Heart right ventricle (tissue), 16 donors: ENCODE data around the gene PCYOX1L. TPM values are rescaled to one million over a fixed set of nuclear protein-coding genes. Genes with fewer than 3 reads are reported as not detected.

Experiments
- ATAC-seq, 8 donors: fragments of 200-7000 bp; cut with Tn5 transposase; one replicate each; pipeline ENCODE4 v1.9.1; 2020; ENCODE audit warnings: mild to moderate bottlenecking in 8 of 8, moderate library complexity in 8 of 8, moderate number of reproducible peaks in 1 of 8
- DNase-seq, 2 donors: peaks; one replicate each; pipeline ENCODE4 v3.0.0-alpha.2; 2020
- H3K27ac ChIP-seq, 10 donors: fragments of 200-600 bp; sonication (generic) in 2 of 10; one replicate each; pipeline versions ENCODE4 v1.5.0 to v1.8.0; 2020 to 2022; ENCODE audit warnings: mild to moderate bottlenecking in 3 of 10
- H3K27me3 ChIP-seq, 7 donors: fragments of 200-600 bp; one replicate each; pipeline ENCODE4 v1.8.0; 2021 to 2022; ENCODE audit warnings: mild to moderate bottlenecking in 2 of 7
- H3K36me3 ChIP-seq, 9 donors: fragments of 200-600 bp; sonication (generic) in 1 of 9; one replicate each; pipeline versions ENCODE4 v1.5.0 to v1.8.0; 2020 to 2022; ENCODE audit warnings: mild to moderate bottlenecking in 2 of 9
- H3K4me1 ChIP-seq, 9 donors: fragments of 200-600 bp; sonication (generic) in 1 of 9; one replicate each; pipeline versions ENCODE4 v1.5.0 to v1.8.0; 2020 to 2022; ENCODE audit warnings: mild to moderate bottlenecking in 4 of 9
- H3K4me3 ChIP-seq, 10 donors: fragments of 200-600 bp; sonication (generic) in 2 of 10; one replicate each; pipeline versions ENCODE4 v1.5.0 to v1.8.0; 2020 to 2022; ENCODE audit warnings: mild to moderate bottlenecking in 7 of 10, moderate library complexity in 2 of 10
- H3K9me3 ChIP-seq, 11 donors: fragments of 200-600 bp in 10 of 11; sonication (generic) in 2 of 11; one replicate each; pipeline versions ENCODE4 v1.5.0 to v1.8.0; 2013 to 2022; ENCODE audit warnings: mild to moderate bottlenecking in 2 of 11, control low read depth in 1 of 11, moderate library complexity in 1 of 11
- WGBS, 2 donors: extraction: QIAGEN DNeasy Blood & Tissue Kit; methylation state at CpG; one replicate each; pipeline ENCODE4 v1.1.7; 2013; ENCODE audit warnings: inconsistent platforms in 1 of 2; 5-methylcytosine and 5-hydroxymethylcytosine counted together
- intact Hi-C, 10 donors: fragments of 100-400 bp; cut with DNase I; formaldehyde crosslinking; loops; one replicate each; pipeline versions ENCODE4 v1.11.1 to v1.14.2; 2022
- polyA plus RNA-seq, 2 donors: library from polyadenylated mRNA; stranded (reverse); fragments of 200-250 nt; gene quantifications; one replicate each; pipeline ENCODE4 v1.2.3, GENCODE V29; 2013
- total RNA-seq, 10 donors: library from RNA; stranded (reverse); fragmentation: NEBNext Ultra II Directional in 3 of 10; extraction: Animal tissue kit (Norgen Biotek cat#: 25700) in 3 of 10; gene quantifications; one replicate each; pipeline versions ENCODE4 v1.2.1 to v1.2.4, GENCODE V29; 2021 to 2023
- TF ChIP-seq, protein P1 (sequence below), 9 donors: fragments of 200-600 bp; sonication (generic) in 2 of 9; IDR thresholded peaks; one replicate each; pipeline versions ENCODE4 v1.5.0 to v1.8.0; 2021 to 2022; ENCODE audit warnings: antibody characterized with exemption in 9 of 9, mild to moderate bottlenecking in 5 of 9, moderate library complexity in 1 of 9
- donor health status: Arrhythmogenic right ventricular cardiomyopathy.
- donor health status: ischemic (EF 13 %, LVEDD 7.1; RV severe dilation, severe dysfunction).
- donor health status: healthy with polysubstance abuse.
- donor health status: DM: no; HTN: yes; CAD: no.
- donor health status: DM: no; HTN: no; CAD: no.
- donor health status: ischemic (EF 25% LVEDD 6.9; RV normal size, moderate dysfunction).
- donor health status: ischemic (EF 25% LVEDD 5.7; RV mildly dilated, moderate dysfunction).
- donor health status: healthy.
- donor health status: DM: yes; HTN: yes; CAD: no.
- donor health status: Ischemic cardiomyopathy.
- donor health status: ischemic (EF 35%, LVEDD 5.7; RV mildly dilated, moderate dysfunction).
- donor health status: nonischemic (EF 11% LVEDD 7.7; RV severe dilation, severe dysfunction).
- donor health status: DM: yes; HTN: yes; CAD: no.
- donor health status: PGD.
- donor health status: ischemic (EF 29% LVEDD 5.4; RV normal size, mild dysfunction).
- donor health status: nonischemic (EF 23%, LVEDD 6.1; RV moderate dilation, normal function).

Gene PCYOX1L
- total and polyA plus RNA-seq, 12 donors, result 2.6 to 6.2 (median 4.4) TPM

DNA sequence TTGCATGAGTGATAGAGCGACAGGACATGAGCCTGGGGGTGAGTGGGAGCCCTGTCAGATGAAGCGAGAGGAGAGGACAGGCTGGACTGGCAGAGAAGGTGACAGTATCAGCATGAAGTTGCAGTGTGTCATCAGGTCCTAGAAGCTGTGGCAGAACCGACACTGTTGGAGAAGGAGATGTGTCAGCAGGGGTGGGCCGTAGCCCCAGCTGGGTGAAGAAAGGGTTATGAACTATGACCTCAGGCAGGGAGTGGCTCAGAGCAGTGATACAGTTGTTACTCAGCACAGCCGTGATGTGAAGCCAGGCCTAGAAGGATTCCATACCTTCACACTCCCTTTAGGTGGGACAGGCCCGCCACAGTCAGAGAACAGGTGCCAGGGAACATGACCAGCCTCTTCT, 7.6 kb downstream of the PCYOX1L start:
- no peak for ATAC-seq

DNA sequence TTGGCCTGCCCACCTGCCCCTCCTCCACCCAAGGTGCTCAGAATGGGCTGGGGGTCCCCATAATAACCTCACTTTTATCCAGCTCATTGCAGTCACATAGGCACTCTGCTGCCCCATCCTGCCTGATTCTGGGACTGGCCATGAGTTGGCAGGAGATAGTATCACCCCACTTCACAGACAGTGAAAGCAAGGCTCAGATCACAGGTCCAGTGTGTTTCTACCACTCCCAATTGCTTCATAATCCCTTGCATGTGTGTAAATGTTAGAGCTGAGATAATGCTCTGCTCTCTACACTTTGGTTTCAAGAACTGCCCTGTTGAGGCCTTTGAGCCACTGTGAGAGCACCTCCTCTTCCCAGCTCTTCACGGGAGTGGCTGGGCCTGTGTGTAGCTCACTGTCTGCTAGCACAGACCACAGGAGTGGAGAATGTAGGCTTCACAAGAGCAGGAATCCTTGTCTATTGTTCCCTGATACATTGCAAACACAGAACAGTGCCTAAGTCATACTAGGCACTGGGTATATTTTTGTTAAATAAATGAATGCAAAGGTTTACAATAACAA, 8.4 kb downstream of the PCYOX1L start:
- H3K4me3 ChIP-seq, result no peak overlapping the region
- peaks cover 0 to 26% (median 9%) of the 10 kb centered on the region in 9 donors for H3K4me1 ChIP-seq
- DNase-seq (no peak), ATAC-seq (no peak)
- intact Hi-C loops, result loop anchor here in 7 of 10 donors (5.0 to 10.0 kb wide), 6 partner anchors 49 to 201 kb away; no protein-coding TSS in a partner anchor
- H3K36me3 ChIP-seq, result peaks cover 0 to 4% (median 0%) of the 10 kb centered on the region in 9 donors
- no peaks in the 10 kb centered on the region for H3K9me3 ChIP-seq
- 88 to 89% methylated on average over 1 of the region's 1 CpG for WGBS, 2 donors
- no peaks in the 10 kb centered on the region for H3K27me3 ChIP-seq
- no peak overlapping the region for H3K27ac ChIP-seq
- TF ChIP-seq, protein P1, sequence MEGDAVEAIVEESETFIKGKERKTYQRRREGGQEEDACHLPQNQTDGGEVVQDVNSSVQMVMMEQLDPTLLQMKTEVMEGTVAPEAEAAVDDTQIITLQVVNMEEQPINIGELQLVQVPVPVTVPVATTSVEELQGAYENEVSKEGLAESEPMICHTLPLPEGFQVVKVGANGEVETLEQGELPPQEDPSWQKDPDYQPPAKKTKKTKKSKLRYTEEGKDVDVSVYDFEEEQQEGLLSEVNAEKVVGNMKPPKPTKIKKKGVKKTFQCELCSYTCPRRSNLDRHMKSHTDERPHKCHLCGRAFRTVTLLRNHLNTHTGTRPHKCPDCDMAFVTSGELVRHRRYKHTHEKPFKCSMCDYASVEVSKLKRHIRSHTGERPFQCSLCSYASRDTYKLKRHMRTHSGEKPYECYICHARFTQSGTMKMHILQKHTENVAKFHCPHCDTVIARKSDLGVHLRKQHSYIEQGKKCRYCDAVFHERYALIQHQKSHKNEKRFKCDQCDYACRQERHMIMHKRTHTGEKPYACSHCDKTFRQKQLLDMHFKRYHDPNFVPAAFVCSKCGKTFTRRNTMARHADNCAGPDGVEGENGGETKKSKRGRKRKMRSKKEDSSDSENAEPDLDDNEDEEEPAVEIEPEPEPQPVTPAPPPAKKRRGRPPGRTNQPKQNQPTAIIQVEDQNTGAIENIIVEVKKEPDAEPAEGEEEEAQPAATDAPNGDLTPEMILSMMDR (IDR thresholded peaks at IDR 0.05), result no peak

More for the DNA sequence above, 7.6 kb downstream of the PCYOX1L start:
- Histone ChIP-seq H3K4me3 (no peak overlapping the region), H3K9me3 (no peaks in the 10 kb centered on the region), H3K4me1 (peaks cover 0 to 18% (median 8%) of the 10 kb centered on the region in 9 donors), H3K27ac (no peak overlapping the region), H3K27me3 (no peaks in the 10 kb centered on the region), H3K36me3 (peaks cover 0 to 4% (median 0%) of the 10 kb centered on the region in 9 donors)
- TF ChIP-seq, protein P1 (IDR thresholded peaks at IDR 0.05), result no peak
- intact Hi-C loops, result loop anchor here in 7 of 10 donors (5.0 to 10.0 kb wide), 6 partner anchors 48 to 202 kb away; no protein-coding TSS in a partner anchor
- 95 to 99% methylated on average over 6 of the region's 6 CpGs for WGBS, 2 donors
- DNase-seq, result no peak

DNA sequence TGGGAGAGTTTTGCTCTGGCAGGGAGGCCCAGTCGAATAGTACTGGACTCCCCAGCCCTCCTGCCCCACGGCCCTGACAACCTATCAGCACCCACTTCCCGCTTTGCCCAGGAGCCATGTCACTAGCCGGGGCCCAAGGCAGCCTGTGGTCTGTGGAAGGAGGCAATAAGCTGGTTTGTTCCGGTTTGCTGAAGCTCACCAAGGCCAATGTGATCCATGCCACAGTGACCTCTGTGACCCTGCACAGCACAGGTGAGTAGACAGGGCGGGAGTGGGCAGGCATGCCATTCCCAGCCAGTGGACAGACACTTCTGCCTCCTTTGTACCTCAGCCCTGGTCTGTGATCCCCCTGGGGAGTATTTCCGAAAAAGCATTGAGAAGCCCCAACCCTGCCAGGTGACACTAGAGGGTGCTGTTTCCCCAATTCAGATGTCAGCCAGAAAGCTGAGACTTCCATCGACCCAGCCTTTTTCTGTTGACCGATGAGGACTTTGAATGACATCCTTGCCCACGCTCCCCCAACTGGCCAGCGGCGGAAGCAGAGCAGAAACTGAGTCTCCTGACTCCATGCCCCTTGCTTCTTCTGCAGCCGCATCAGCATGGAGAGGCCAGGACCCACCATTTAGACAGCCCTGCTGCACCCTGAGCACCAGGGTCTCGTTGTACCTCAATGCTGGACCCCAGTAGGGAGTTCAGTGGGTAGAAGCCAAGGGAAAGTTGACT, 9.6 kb downstream of the PCYOX1L start:
- no peak overlapping the region for H3K27ac ChIP-seq
- intact Hi-C loops, result loop anchor here in 7 of 10 donors (5.0 to 10.0 kb wide), 6 partner anchors 50 to 200 kb away; no protein-coding TSS in a partner anchor

More for the DNA sequence above, 9.6 kb downstream of the PCYOX1L start:
- Histone ChIP-seq H3K9me3 (no peaks in the 10 kb centered on the region), H3K27me3 (no peaks in the 10 kb centered on the region), H3K4me1 (peaks cover 0 to 35% (median 12%) of the 10 kb centered on the region in 9 donors), H3K36me3 (peaks cover 0 to 4% (median 0%) of the 10 kb centered on the region in 9 donors), H3K4me3 (no peak overlapping the region)
- ATAC-seq, result peak; percentile 43 to 66 (median 57)
- DNase-seq, result peak; percentile 37 to 75
- WGBS, 2 donors, result 48% methylated on average over 14 of the region's 14 CpGs
- TF ChIP-seq, protein P1 (IDR thresholded peaks at IDR 0.05), result peak; percentile 61 to 86 (median 82)
